RWPE2 (cell line): Measurements from ENCODE around the gene DMBX1.

Experiments used
- ATAC-seq: fragments of 200-7000 bp; cut with Tn5 transposase; 3 replicates; pipeline ENCODE4 v1.9.1; 2021; ENCODE audit warnings: low read depth
- DNase-seq: peaks from one replicate; pipeline ENCODE4 v3.0.0-alpha.2; 2020; ENCODE audit warnings: low spot score
- H3K27ac ChIP-seq: fragments of 450-650 bp; 2 replicates; pipeline ENCODE4 v1.5.1; 2017; ENCODE audit warnings: mild to moderate bottlenecking; ENCODE audit not compliant: poor library complexity, severe bottlenecking
- H3K27me3 ChIP-seq: fragments of 250-450 bp; sonication (Bioruptor Pico); 2 replicates; pipeline ENCODE4 v1.5.1; 2021; ENCODE audit warnings: mild to moderate bottlenecking, moderate library complexity; ENCODE audit not compliant: insufficient read depth, poor library complexity, severe bottlenecking
- H3K36me3 ChIP-seq: fragments of 250-450 bp; sonication (Bioruptor Pico); 2 replicates; pipeline ENCODE4 v1.5.1; 2020; ENCODE audit warnings: low read depth, mild to moderate bottlenecking, moderate library complexity
- H3K4me1 ChIP-seq: fragments of 250-450 bp; sonication (Bioruptor Pico); 2 replicates; pipeline ENCODE4 v1.5.1; 2021; ENCODE audit warnings: mild to moderate bottlenecking, moderate library complexity; ENCODE audit not compliant: insufficient read depth, poor library complexity, severe bottlenecking
- H3K4me3 ChIP-seq: fragments of 250-450 bp; sonication (Bioruptor Pico); 2 replicates; pipeline ENCODE4 v1.5.1; 2021; ENCODE audit warnings: mild to moderate bottlenecking, moderate library complexity; ENCODE audit not compliant: severe bottlenecking
- H3K9me3 ChIP-seq: fragments of 250-450 bp; sonication (Bioruptor Pico); 2 replicates; pipeline ENCODE4 v1.5.1; 2021; ENCODE audit warnings: mild to moderate bottlenecking, moderate library complexity; ENCODE audit not compliant: severe bottlenecking
- TF ChIP-seq, protein P1 (sequence below): fragments of 450-650 bp; IDR thresholded peaks from one replicate; pipeline ENCODE4 v1.5.1; 2017; ENCODE audit warnings: mild to moderate bottlenecking, moderate library complexity; ENCODE audit not compliant: poor library complexity, severe bottlenecking

DMBX1 gene

DNA sequence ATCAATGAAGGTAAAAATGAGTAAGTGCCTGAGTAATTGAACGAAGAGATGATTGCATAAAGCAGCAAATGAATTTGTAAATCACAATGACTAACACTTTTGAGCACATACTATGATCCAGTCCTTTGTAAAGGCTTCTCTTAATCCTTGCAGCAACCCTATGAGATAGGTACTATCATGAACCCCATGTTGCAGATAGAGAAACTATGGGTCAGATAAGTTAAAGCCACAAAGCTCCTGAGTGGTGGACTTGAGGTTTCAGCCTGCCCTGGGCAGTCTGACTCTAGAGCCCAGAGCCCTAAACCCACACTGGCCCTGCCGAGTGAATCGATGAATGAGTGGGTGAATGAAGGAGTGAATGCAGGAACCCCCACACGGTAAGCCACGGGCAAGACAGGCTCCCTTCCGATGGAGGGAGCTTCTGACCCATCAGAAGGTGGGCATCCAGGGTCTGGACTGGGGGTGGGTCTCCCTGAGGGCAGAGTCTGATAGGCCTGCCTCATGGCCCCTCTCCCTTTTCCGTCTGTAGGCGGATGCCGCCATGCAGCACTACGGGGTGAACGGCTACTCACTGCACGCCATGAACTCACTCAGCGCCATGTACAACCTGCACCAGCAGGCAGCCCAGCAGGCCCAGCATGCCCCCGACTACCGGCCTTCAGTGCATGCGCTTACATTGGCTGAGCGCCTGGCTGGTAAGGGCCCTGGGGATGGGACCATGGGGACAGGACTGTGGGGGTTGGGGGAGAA, 17.0 kb downstream of the DMBX1 start:
- no peak overlapping the region for H3K4me3 ChIP-seq
- no peaks in the 10 kb centered on the region for H3K4me1 ChIP-seq
- no peaks in the 10 kb centered on the region for H3K9me3 ChIP-seq
- no peaks in the 10 kb centered on the region for H3K36me3 ChIP-seq
- DNase-seq (no peak), ATAC-seq (peak; percentile 37; the same call in 1 of the 3 replicates)
- TF ChIP-seq, protein P1, sequence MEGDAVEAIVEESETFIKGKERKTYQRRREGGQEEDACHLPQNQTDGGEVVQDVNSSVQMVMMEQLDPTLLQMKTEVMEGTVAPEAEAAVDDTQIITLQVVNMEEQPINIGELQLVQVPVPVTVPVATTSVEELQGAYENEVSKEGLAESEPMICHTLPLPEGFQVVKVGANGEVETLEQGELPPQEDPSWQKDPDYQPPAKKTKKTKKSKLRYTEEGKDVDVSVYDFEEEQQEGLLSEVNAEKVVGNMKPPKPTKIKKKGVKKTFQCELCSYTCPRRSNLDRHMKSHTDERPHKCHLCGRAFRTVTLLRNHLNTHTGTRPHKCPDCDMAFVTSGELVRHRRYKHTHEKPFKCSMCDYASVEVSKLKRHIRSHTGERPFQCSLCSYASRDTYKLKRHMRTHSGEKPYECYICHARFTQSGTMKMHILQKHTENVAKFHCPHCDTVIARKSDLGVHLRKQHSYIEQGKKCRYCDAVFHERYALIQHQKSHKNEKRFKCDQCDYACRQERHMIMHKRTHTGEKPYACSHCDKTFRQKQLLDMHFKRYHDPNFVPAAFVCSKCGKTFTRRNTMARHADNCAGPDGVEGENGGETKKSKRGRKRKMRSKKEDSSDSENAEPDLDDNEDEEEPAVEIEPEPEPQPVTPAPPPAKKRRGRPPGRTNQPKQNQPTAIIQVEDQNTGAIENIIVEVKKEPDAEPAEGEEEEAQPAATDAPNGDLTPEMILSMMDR = no peak
- no peaks in the 10 kb centered on the region for H3K27me3 ChIP-seq
- H3K27ac ChIP-seq = no peak overlapping the region

DNA sequence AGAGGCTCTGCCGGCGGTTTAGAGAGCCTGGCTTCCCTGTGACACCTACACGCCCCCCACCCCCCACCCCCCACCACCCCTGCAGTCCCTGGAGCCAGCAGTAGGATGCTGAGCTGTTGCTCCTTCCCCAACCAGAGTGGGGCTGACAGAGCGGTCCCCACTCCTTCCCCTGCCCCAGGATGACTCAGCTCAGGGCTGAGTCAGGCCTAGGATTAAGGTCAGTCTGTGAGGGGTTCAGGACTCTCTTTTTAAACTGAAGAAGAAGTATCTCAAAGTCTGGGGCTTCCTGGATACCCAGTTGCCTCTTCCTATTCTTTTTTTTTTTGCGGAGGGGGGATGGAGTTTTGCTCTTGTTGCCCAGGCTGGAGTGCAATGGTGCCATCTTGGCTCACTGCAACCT, 19.1 kb downstream of the DMBX1 start:
- Histone ChIP-seq H3K9me3 (no peaks in the 10 kb centered on the region), H3K27ac (no peak overlapping the region), H3K27me3 (no peaks in the 10 kb centered on the region), H3K4me1 (no peaks in the 10 kb centered on the region), H3K4me3 (no peak overlapping the region), H3K36me3 (no peaks in the 10 kb centered on the region)
- peak; percentile 89 for ATAC-seq
- no peak for DNase-seq
- TF ChIP-seq, protein P1 = no peak

DNA sequence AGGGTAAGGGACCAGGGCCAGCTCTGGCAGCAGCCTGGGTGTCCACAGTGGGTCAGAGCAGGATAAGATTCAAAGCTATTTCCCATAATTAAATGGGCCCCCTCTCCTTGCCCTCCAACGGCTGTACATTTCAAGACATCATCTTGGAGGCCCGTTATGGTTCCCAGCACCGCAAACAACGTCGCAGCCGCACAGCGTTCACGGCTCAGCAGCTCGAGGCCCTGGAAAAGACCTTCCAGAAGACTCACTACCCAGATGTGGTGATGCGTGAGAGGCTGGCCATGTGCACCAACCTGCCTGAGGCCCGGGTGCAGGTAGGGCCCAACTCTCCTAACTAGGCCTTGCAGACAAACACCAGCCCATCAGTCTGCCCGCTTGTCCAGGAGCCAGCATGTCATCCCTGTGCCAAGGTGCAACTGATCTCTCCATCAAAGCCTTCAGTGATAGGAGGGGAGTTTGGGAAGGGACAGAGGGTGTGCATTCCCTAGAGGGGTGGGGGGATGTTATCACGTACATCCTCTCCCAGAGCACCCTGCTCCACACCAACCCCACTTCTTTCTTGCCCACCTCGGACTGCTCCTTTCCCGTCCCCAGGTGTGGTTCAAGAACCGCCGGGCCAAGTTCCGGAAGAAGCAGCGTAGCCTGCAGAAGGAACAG, 20.8 kb downstream of the DMBX1 start:
- ATAC-seq = no peak
- TF ChIP-seq, protein P1 = no peak

DNA sequence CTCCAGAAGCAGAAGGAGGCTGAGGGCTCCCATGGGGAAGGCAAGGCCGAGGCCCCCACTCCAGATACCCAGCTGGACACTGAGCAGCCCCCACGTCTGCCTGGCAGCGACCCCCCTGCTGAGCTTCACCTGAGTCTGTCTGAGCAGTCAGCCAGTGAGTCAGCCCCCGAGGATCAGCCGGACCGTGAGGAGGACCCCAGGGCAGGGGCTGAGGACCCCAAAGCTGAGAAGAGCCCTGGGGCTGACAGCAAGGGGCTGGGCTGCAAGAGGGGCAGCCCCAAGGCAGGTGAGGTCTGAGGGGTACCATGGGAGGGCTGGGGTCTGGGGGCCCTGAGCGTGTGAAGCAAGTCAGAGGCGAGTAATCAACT, 21.3 kb downstream of the DMBX1 start:
- H3K27me3 ChIP-seq = no peaks in the 10 kb centered on the region

More for the DNA sequence above, 20.8 kb downstream of the DMBX1 start:
- Histone ChIP-seq H3K9me3 (no peaks in the 10 kb centered on the region), H3K4me3 (no peak overlapping the region), H3K27me3 (no peaks in the 10 kb centered on the region), H3K27ac (no peak overlapping the region), H3K36me3 (no peaks in the 10 kb centered on the region), H3K4me1 (no peaks in the 10 kb centered on the region)
- DNase-seq = no peak

More for the DNA sequence above, 21.3 kb downstream of the DMBX1 start:
- ATAC-seq (no peak), DNase-seq (no peak)
- H3K36me3 ChIP-seq = no peaks in the 10 kb centered on the region
- no peak overlapping the region for H3K4me3 ChIP-seq
- H3K9me3 ChIP-seq = no peaks in the 10 kb centered on the region
- no peak overlapping the region for H3K27ac ChIP-seq
- TF ChIP-seq, protein P1 = no peak
- no peaks in the 10 kb centered on the region for H3K4me1 ChIP-seq
